Colon (tissue), 2 donors: ENCODE results near the gene GSX2.

Experiments
- FAIRE-seq: peaks from 2 replicates; lab custom pipeline; 2012; peaks lifted over from hg19 to GRCh38; lab: Jason Lieb, UNC
- donor health status: control.
- donor health status: control.

Gene GSX2

GRCh38 chr4:54077812-54078211 lies 22.2 kb upstream of the GSX2 start:
- no peak for FAIRE-seq

DNA sequence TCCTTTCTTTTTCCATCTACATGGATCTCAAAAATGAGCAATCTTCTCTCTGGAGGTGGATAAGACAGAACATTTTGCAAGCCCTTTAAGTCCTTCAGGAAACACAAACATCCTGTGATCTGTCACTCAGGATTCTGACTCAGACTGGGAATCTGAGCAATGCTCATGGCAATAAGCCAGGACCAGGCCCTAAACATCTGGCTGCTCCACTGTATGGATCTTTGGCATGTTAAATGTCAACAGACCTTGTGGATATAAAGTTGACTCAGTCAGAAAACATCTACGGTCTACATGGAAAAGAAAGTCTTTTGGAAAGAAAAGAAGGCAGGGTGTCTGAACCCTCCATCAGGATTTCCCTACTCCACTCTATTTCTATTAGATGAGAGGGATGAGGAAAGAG lies 17.8 kb upstream of the GSX2 start:
- no peak for FAIRE-seq

DNA sequence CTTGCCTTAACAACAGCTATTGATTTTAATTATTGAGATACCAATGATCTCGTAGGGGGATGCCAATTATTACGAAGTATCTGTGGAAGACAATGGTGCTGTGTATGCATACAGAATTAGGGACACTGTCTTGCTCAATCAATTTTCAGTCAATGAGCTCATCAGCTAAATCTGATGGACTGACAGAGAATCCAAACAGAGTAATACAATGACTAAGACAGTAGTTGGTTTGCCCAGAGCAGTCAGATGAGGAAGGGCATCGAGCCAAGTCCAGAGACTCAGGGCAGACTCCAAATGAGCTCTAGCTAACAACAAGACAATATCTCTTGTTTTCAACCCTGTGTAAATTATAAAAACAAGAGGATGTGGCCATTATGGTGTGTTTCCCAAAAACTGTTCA lies 14.7 kb upstream of the GSX2 start:
- no peak for FAIRE-seq

GRCh38 chr4:54089875-54090274 lies 10.1 kb upstream of the GSX2 start:
- no peak for FAIRE-seq

DNA sequence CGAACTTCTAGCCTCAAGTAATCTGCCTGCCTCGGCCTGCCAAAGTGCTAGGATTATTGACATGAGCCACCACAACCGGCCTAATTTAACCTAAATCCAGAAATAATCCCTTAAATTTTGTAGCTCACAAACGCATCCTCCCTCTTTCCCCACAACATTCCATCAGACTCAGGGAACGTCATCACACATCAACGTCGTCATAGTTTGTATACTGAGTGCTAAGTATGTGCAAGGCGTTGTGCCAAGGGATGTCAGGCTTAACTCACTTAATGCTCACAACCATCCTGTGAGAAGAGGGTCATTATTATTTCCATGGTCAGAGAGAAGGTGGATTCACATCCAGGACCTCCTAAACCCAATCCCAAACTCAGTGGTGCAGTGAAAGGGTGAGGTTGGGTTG lies 9.6 kb upstream of the GSX2 start:
- no peak for FAIRE-seq

GRCh38 chr4:54090804-54091623 lies 8.9 kb upstream of the GSX2 start:
- FAIRE-seq: no peak

DNA sequence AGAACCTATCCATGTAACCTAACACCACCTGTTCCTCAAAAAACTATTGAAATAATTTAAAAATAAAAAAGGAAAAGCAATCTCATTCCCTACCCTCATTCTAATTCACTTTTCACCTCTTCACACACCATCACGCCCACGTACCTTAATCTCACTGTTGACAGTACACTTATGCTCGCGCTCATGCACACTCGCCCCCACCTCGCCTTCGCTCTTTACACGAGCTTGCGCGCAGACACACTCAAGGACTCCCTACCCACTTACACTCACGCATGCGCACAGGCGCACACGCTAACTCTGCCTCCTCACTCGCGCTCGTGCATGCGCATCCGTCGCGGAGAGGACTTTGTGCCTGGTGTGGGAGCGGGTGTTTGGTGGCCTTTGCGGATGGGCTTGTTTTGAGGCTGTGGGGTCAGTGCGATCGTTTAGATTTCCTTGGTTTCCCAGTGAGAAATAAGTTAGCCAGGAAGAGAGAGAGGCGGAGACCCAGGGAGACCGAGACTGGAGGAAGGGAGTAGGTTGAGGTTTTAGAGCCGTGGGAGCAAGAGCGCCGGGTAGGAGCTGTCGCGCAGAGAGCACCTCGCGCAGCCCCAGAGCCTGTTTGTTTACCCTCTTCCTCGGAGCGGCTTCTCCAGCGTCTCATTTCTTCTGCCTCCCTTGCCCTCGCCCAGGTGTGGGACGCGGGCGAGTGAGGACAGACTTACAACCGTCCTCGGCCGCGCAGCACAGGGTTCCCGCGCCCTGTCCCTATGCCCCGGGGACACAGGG lies 8.1 kb upstream of the GSX2 start:
- FAIRE-seq: no peak

- no peak for FAIRE-seq
These were observed 7.3 kb upstream of the GSX2 start for GRCh38 chr4:54092405-54093323.

GRCh38 chr4:54093324-54094240 lies 6.4 kb upstream of the GSX2 start:
- FAIRE-seq: no peak

DNA sequence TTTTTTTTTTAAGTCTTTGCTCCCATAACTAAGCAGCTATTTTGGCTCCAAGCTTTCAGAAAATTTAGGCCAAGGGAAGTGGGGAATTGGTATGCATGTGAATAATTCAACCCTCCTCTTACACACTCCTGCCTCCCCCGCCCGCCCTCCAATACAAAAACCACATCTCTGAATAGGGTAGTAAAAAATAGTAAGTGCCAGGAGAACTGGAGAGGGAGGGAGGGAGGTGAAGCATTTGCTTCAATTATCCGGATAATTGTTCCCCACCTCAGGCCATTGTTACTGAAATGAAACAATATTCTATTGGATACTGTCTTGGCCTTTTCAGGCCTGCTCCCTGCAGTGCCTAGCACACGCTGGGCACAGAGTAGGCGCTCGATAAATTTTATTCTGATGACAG lies 5.5 kb upstream of the GSX2 start:
- FAIRE-seq: no peak

- FAIRE-seq: no peak
These were observed 4.7 kb upstream of the GSX2 start for GRCh38 chr4:54095110-54095825.

DNA sequence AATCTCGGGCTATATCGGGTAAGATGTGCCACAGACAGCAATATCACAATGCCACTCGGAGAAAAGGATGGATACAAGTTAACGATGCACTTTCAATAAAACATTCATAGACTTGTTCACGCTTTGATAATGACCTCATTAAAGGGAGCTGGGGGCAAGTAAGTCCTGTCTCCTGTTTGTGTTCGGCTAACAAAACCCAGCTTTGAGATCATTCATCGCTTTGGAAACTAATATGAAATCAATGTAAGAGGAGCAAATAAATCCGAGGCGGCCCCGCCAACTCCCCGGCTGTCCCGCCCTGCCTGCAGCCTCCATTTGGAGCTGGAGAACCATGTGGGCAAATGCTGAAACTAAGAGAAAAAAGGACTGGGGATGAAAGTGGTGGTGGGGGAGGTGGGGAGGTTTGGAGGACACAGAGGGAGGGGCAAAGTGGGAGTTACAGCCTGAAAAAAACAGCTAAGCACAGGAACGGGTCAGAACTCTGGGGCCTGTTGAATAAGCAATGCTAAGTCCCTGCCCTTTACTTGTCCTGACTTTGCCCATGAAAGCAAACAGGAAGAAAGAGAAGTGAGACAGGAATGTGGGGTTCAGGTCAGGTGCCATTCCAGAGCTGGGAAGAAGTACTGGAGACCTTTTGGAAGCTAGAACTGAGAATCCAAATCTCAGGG lies 3.5 kb upstream of the GSX2 start:
- FAIRE-seq: no peak

GRCh38 chr4:54097152-54097551 lies 2.8 kb upstream of the GSX2 start:
- FAIRE-seq: no peak

DNA sequence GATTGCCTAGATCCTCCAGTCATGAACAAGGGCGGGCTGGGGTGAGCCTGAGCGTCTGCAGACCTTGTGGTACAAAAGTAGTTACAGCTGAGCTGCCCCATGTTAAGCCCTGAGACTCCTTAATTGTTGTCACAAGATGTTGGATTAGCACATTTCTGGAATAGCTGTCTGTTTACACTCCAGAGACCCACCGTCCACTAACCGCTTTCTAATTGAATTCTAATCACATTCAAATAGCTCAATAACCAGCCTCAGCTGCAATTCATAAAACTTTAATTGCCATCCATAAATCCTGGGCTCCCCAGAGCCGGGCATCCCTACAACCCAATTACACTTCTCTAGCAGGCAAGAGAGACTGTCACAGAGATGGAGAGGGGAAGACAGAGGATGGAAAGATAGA lies 1.6 kb upstream of the GSX2 start:
- FAIRE-seq: no peak

GRCh38 chr4:54099287-54099747 lies 646 bp upstream of the GSX2 start:
- no peak for FAIRE-seq

DNA sequence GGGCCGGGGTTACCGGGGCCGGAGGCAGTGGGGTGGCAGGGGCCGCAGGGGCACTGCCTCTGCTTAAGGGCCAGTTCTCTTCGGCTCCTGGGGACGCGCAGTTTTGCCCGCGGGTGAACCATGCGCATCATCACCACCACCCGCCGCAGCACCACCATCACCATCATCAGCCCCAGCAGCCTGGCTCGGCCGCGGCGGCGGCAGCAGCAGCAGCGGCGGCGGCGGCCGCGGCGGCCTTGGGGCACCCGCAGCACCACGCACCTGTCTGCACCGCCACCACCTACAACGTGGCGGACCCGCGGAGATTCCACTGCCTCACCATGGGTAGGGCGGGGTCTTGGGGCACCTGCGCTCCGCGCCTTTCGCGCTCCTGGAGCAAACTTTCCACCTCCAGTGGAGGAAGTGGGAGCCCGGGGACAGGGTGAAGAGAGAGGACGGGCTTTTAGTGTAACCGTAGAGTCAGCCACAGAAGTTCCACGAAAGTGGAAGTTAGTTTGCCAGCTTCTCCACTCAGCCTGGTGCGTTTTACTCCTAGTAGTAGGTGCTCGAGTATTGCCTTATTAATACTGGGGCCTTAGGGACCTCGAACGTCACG lies 729 bp downstream of the GSX2 start:
- FAIRE-seq: no peak

GRCh38 chr4:54101190-54102041 lies 1.5 kb downstream of the GSX2 start:
- no peak for FAIRE-seq

GRCh38 chr4:54102531-54103106 lies 2.7 kb downstream of the GSX2 start:
- FAIRE-seq: no peak
